ENCODE measurements around the gene CPXM2. TPM values are rescaled to one million over a fixed set of nuclear protein-coding genes. Genes with fewer than 3 reads are reported as not detected.

CPXM2 gene
- total RNA-seq, 1 experiment from 2014 or later, result 0.12 TPM

GRCh38 chr10:123729523-123729922 lies 162.1 kb downstream of the CPXM2 start:
- Histone ChIP-seq H3K4me2 (ENCODE audit: low read length) (no peak overlapping the region), H3K79me2 (ENCODE audit: insufficient read depth, low read length) (no peaks in the 10 kb centered on the region), H3K27ac (ENCODE audit: low read depth, low read length) (no peak overlapping the region), H3K9me3 (ENCODE audit: control insufficient read depth in 1 of 2, insufficient read depth in 1 of 2, low read depth in 1 of 2, low read length in 2 of 2) (0 out of 4 replicates have a peak, but pooled peaks cover 0 to 5% of the 10 kb centered on the region in 2 experiments), H3K4me1 (ENCODE audit: control insufficient read depth in 1 of 2, insufficient read depth in 2 of 2, low read length in 2 of 2) (no peaks in the 10 kb centered on the region), H3K27me3 (ENCODE audit: insufficient read depth, low read length) (peaks cover 47% of the 10 kb centered on the region), H4K20me1 (ENCODE audit: insufficient read depth) (no peaks in the 10 kb centered on the region), H3K9me2 (ENCODE audit: insufficient read depth) (no peaks in the 10 kb centered on the region), H3K9ac (ENCODE audit: low read length) (no peak overlapping the region), H2AFZ (ENCODE audit: low read depth, low read length, poor library complexity, severe bottlenecking) (no peak overlapping the region), H3K36me3 (ENCODE audit: control insufficient read depth in 1 of 2, insufficient read depth in 2 of 2, low read length in 2 of 2) (no peaks in the 10 kb centered on the region), H3K4me3 (replicated peaks in 1 of 2; ENCODE audit: low read depth in 1 of 2, low read length in 2 of 2) (no peak overlapping the region)
- intact Hi-C loops (cut with micrococcal nuclease), result no loop called here
- BruUV-seq (replicated peaks), result no TSS peak
- TF ChIP-seq CTCF (IDR thresholded peaks at IDR 0.05 in 2 of 3, conservative IDR thresholded peaks at IDR 0.05 in 1 of 3; ENCODE audit: borderline replicate concordance in 1 of 3, insufficient read depth in 1 of 3, low read depth in 2 of 3, low read length in 2 of 3) (no peak), RAD21 (IDR thresholded peaks at IDR 0.05; ENCODE audit: low read depth) (no peak)
- POLR2A ChIA-PET, result no interaction called here
- ATAC-seq, result no peak
- CTCF ChIA-PET, result no interaction called here
- RAD21 ChIA-PET (ENCODE audit: low non-redundant PET in 1 of 2, low total read pairs in 2 of 2, uncharacterized antibody in 2 of 2, unreplicated experiment in 2 of 2), result no interaction called here
- no peak for DNase-seq (ENCODE audit: low read depth, low spot score)

GRCh38 chr10:123726836-123727235 lies 164.8 kb downstream of the CPXM2 start:
- ChIA-PET CTCF (no interaction called here), POLR2A (no interaction called here)
- no peak overlapping the region for H3K9ac ChIP-seq (ENCODE audit: low read length)

More at GRCh38 chr10:123726836-123727235, 164.8 kb downstream of the CPXM2 start:
- Histone ChIP-seq H3K27ac (ENCODE audit: low read depth, low read length) (no peak overlapping the region), H3K79me2 (ENCODE audit: insufficient read depth, low read length) (no peaks in the 10 kb centered on the region), H3K27me3 (ENCODE audit: insufficient read depth, low read length) (peaks cover 63% of the 10 kb centered on the region), H3K9me3 (ENCODE audit: control insufficient read depth in 1 of 2, insufficient read depth in 1 of 2, low read depth in 1 of 2, low read length in 2 of 2) (0 out of 4 replicates have a peak, but pooled peaks cover 0 to 5% of the 10 kb centered on the region in 2 experiments), H4K20me1 (ENCODE audit: insufficient read depth) (no peaks in the 10 kb centered on the region), H3K4me3 (replicated peaks in 1 of 2; ENCODE audit: low read depth in 1 of 2, low read length in 2 of 2) (no peak overlapping the region), H3K9me2 (ENCODE audit: insufficient read depth) (no peaks in the 10 kb centered on the region), H3K4me2 (ENCODE audit: low read length) (no peak overlapping the region), H3K36me3 (ENCODE audit: control insufficient read depth in 1 of 2, insufficient read depth in 2 of 2, low read length in 2 of 2) (no peaks in the 10 kb centered on the region), H2AFZ (ENCODE audit: low read depth, low read length, poor library complexity, severe bottlenecking) (no peak overlapping the region), H3K4me1 (ENCODE audit: control insufficient read depth in 1 of 2, insufficient read depth in 2 of 2, low read length in 2 of 2) (no peaks in the 10 kb centered on the region)
- intact Hi-C loops (cut with micrococcal nuclease), result no loop called here
- RAD21 ChIA-PET (ENCODE audit: low non-redundant PET in 1 of 2, low total read pairs in 2 of 2, uncharacterized antibody in 2 of 2, unreplicated experiment in 2 of 2), result no interaction called here
- no TSS peak for BruUV-seq (replicated peaks)
- DNase-seq (ENCODE audit: low read depth, low spot score) (no peak), ATAC-seq (no peak)
- no peak for TF ChIP-seq ATF3 (IDR thresholded peaks at IDR 0.05)
- TF ChIP-seq CBX3 (IDR thresholded peaks at IDR 0.05; ENCODE audit: low read depth), result no peak
- no peak for TF ChIP-seq CEBPB (IDR thresholded peaks at IDR 0.05; ENCODE audit: low read depth)
- no peak for TF ChIP-seq POLR2AphosphoS5 (IDR thresholded peaks at IDR 0.05; ENCODE audit: low read depth, low read length)
- no peak for TF ChIP-seq EGR1 (IDR thresholded peaks at IDR 0.05; ENCODE audit: low read depth)
- no peak for TF ChIP-seq FOSL1 (IDR thresholded peaks at IDR 0.05; ENCODE audit: low read depth)
- no peak for TF ChIP-seq CTCF (IDR thresholded peaks at IDR 0.05 in 2 of 3, conservative IDR thresholded peaks at IDR 0.05 in 1 of 3; ENCODE audit: borderline replicate concordance in 1 of 3, insufficient read depth in 1 of 3, low read depth in 2 of 3, low read length in 2 of 3)
- TF ChIP-seq ZFX (IDR thresholded peaks at IDR 0.05), result no peak
- TF ChIP-seq ZNF274 (IDR thresholded peaks at IDR 0.05; ENCODE audit: low read depth, low read length), result no peak
- TF ChIP-seq SRF (IDR thresholded peaks at IDR 0.05; ENCODE audit: low read depth), result no peak

Measured in HCT116 (cell line).